Measurements from ENCODE around the gene FKBP5.
"Not testable (repeated sequence)": the region's sequence is repeated elsewhere in the genome, so short reads cannot be mapped to it uniquely, and the experiment has no call there.

The FKBP5 gene

GRCh38 chr6:35723587-35723986 is 34.9 kb upstream of the FKBP5 start:
- DNase-seq, result no peak

- DNase-seq, result no peak
Measured at GRCh38 chr6:35722121-35722761, 33.5 kb upstream of the FKBP5 start.

- no peak for DNase-seq
Measured at GRCh38 chr6:35719830-35720733, 31.4 kb upstream of the FKBP5 start.

GRCh38 chr6:35719404-35719829 is 30.7 kb upstream of the FKBP5 start:
- DNase-seq, result no peak

GRCh38 chr6:35718911-35719381 is 30.2 kb upstream of the FKBP5 start:
- DNase-seq, result no peak

GRCh38 chr6:35718375-35718736 is 29.6 kb upstream of the FKBP5 start:
- no peak for DNase-seq

GRCh38 chr6:35717449-35718374 is 29.0 kb upstream of the FKBP5 start:
- no peak for DNase-seq

GRCh38 chr6:35716798-35717197 is 28.1 kb upstream of the FKBP5 start:
- DNase-seq, result no peak

GRCh38 chr6:35713006-35713767 is 24.5 kb upstream of the FKBP5 start:
- no peak for DNase-seq

- DNase-seq, result no peak
Measured at GRCh38 chr6:35711731-35712130, 23.0 kb upstream of the FKBP5 start.

GRCh38 chr6:35710241-35710847 is 21.6 kb upstream of the FKBP5 start:
- no peak for DNase-seq

GRCh38 chr6:35708585-35708984 is 19.9 kb upstream of the FKBP5 start:
- DNase-seq, result no peak

GRCh38 chr6:35707714-35708407 is 19.1 kb upstream of the FKBP5 start:
- no peak for DNase-seq

GRCh38 chr6:35706468-35706867 is 17.8 kb upstream of the FKBP5 start:
- DNase-seq, result no peak

GRCh38 chr6:35703554-35703953 is 14.8 kb upstream of the FKBP5 start:
- no peak for DNase-seq

GRCh38 chr6:35698858-35699257 is 10.1 kb upstream of the FKBP5 start:
- DNase-seq, result no peak

- not testable (repeated sequence) for DNase-seq
Measured at GRCh38 chr6:35698430-35698829, 9.7 kb upstream of the FKBP5 start.

GRCh38 chr6:35694462-35694861 is 5.7 kb upstream of the FKBP5 start:
- no peak for DNase-seq

GRCh38 chr6:35691027-35691824 is 2.5 kb upstream of the FKBP5 start:
- DNase-seq, result no peak

GRCh38 chr6:35690484-35690883 is 1.8 kb upstream of the FKBP5 start:
- DNase-seq, result no peak

Measured in activated gamma-delta T cell treated with Interleukin-2 at 50 U/mL for 16 hours (primary cell).